Inferior parietal cortex (tissue), 1 donor: ENCODE data around the gene MUC5AC.

Experiments
- DNase-seq: peaks from one replicate; pipeline ENCODE4 v3.0.0-alpha.2; 2016; ENCODE audit errors: extremely low spot score

MUC5AC gene

DNA sequence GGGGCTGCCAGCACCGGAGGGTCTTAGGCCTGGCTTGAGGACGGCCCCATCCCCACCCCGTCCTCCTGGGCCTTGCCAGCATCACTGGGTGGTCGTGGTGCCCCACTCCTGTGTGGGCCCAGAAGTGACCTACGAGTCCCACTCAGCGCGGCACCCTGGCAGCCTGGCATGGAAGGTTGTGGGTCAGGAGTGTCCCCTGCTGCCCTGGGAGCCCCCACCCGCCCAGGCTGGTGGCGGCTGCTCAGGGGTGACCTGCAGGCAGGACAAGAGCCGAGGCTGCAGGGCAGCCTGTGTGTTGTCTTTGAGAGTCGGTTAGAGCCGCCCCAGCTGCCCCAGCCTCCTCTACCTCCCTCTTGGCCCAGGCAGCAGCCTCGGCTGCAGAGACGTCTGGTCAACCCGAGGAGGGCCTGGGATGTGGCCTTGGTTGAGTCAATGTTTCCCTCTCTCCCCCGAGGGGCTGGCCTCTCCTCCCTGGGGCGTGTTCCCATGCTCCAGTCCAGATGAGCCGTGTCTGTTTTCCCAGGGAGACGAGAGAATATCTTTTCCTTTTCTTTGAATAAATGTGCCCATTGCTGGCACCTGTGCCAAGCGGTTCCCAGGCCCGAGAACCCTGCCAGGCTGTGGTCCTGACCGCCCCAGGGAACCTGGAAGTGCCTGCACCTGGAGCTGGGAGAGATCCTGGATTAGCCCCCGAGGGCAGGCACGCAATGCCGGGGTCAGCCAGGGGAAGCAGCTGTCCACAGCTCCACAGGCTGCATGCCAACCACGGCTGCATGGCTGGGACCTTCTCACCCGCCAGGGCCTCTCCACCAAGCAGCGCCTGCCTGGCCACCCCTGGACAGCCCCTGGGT lies 35.7 kb upstream of the MUC5AC start:
- DNase-seq, result no peak

DNA sequence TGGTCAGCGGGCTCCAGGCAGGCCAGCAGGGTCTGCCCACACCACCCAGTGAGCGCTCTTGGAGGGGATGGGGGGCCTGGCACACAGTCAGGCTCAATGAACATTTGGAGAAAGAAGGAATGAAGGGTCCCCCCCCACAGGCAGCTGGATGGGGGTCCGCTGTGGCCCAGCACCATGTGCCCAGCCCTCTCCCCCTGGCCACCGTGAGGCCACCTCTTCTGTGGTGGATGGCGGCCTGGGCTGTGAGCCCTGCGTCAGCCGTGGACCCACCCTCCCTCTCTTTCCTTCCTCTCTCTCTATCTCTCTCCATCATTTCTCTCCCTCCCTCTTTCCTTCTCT lies 35.1 kb upstream of the MUC5AC start:
- DNase-seq, result no peak

DNA sequence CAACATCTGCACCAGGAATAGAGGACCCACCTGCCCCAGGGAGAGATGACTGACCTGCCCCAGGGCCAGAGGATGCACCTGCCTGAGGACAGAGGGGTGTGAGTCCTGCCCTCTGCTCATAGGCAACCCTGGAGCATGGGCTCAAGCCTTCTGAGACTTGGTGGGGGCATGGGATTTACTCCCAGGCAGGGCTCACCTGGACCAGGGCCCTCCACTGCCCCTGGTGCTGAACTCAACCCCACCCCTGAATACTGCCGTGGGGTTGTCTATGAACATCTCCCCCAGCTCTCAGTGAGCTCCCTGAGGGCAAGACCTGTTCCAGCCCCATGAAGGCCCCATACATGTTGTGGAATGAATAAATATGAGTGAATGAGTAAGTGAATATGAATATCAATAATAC lies 33.8 kb upstream of the MUC5AC start:
- DNase-seq, result no peak

DNA sequence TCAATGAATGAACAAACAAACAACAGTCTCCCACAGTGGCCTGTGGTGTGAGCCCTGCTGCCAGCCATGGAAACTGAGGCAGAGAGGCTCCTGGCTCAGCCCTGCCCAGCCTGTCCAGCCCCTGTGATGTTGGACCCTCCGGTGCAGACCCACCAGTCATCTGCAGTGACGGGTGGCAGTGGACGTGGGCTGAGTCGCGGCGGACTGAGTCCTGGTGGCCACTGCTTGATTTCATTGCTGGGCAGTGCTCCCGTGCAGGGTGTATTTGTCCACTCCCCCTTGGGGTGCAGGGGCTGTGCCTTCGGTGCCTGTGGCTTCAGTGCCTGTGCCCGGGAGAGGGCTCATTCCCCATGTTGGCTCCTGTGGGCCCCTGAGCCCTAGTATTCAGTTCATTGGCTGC lies 31.9 kb upstream of the MUC5AC start:
- no peak for DNase-seq

DNA sequence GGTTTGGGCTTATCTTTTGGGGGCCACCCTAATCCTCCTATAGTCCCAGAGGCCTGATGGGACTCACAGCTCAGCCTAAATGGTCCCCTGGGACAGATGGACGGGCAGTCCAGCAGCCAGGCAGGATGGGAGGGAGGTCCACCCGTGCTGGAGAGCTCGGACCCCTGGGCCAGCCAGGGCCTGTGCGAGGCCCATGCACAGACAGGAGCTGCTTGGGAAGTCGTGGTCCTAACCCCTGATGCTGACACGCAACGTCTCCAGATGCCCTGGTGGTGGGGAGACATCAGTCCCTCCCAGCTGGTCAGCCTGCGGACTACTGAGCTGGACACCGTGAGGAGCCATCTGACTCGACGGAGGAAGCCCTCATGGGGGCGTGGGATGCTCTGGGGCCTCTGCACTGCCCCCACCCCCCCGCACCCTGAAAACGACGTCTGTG lies 31.2 kb upstream of the MUC5AC start:
- DNase-seq, result no peak

DNA sequence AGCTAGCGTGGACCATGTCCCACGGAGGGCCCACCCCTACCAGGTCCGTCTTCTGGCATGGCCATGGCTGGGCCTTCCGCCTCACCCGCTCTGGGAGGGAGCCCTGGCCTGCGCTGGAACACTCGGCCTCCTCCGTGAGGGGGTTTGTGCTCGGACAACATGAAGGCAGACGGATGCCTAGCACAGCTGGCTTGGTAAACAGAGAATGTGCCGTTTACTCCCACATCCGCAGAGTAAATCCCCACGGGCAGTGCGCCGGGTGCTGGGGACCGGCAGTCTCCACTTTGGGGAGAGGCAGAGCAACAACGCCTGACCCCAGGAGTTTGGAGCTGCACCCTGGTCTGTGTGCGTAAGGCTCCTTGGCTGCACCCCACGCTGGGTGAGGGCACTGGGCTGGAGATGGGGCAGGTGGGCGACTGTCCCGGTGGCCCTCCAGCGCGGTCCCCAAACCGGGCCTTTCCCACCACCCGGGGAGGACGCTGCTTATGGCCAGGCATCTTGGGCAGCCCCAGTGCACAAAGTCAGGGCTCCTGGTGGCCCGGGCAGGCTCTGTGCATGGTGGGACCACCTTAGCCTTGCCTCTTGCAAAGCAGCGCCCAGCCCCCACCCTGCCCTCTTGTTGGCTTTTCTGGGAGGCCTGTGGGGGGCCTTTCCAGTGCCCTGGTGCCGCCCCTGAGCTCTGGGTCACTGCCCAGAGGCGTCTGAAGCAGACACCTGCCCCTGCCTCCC lies 30.7 kb upstream of the MUC5AC start:
- DNase-seq, result no peak

DNA sequence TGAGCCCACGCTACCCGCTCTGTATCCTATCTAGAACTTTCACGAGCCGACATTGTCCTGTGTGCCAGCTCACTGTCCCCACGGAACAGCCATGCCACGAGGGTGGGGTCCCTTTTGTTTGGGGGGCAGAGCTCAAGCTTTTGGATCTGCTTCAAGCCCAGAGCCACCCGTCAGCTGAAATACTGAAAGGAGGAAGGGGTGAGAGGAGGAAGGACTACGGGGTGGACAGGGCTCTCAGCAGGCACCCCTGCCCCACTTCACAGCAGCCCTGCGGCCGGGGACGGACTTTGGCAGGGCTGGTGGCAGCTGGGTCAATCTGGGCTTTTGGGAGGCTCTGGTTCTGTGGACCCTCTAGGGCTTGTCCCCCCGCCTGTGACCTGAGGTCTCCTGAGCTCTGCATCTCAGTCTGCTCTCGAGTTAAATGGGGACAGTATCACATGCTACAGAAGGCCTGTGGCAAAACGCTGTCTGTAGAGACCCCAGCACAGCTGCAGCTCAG lies 30.0 kb upstream of the MUC5AC start:
- DNase-seq, result no peak

DNA sequence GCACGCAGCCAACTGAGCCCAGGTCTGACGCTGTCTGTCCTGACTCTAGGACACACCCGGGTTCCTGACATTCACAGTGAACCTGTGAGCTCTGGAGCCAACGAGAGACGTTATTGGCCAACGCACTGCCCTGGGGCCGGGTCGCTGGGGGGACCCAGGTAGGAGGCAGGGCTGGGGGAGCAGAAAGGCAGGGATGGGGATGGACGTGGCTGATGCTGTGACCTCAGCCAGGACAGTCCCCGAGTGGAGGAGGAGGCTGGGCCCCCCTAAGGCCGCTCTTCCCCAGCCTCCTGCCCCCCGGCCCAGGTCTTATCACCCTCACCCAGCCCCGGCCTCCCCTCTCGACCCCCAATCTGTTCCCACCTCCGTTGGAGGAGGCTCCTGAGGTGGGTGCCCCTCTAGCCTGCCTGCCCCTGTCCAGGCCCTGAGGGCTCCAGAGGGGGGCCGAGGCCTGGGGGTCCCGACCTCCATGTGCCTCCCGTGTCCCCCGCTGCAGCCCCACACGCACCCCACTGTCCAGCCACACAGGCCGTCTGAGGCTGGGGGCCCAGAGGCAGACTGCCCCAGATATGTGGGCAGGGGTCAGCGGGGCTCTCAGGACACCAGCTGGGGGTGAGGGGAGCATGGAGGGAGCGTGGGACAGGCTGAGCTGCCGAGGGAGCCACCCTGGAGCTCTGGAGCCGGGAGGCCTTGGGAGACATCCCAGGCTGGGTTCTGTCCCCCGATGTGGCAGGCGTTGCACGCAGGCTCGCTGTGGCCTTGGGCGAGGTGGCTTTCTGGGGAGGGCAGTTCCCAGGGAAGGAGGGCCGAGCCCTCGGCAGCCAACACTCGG lies 29.2 kb upstream of the MUC5AC start:
- no peak for DNase-seq

DNA sequence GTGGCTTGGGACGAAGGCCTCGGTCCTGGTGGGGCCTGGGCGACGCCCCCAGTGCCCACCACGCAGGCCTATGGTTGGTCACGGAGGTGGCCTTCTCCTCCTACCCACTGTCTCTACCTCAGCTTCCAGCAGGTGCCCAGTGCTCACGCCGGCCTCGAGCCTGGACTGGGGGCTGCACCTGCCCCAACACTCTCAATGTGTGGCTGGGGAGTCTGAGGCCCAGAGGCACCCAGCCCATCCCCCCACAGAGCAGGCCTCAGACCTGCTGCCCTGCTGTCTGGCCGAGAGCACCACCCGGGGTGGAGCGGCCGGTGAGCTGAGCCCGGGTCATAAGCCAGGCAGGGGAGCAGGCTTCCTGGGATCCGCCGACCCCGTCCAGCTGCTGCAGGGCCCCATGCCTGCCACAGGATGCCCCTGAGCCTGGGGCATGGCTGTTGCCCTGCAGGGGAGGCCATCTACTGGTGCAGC lies 28.6 kb upstream of the MUC5AC start:
- no peak for DNase-seq

DNA sequence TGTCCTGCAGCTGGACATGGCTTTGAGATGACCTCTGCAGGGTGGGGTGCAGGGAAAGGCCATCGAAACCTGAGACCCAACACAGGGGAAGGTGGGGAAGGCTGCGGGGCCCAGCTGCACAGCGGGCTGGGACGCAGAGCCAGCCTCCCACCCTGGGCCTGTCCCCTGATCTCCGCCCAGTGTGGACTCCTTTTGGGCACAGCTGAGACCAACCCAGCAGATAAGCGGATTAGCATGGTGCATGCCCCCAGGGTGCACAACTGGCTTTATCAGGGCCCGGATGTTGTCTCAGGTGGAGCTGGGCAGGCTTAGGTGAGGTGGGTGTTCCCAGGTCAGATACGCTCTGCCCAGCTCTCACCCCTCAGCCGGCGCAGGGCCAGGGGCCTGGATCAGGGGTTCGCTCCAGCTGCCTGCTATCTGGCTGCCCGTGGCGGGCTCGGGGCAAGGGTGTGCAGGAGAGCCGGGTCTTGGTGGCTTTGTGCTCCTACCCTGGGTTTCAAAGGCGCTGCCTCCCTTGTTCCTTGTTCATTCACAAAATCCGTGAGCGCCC lies 28.1 kb upstream of the MUC5AC start:
- no peak for DNase-seq

DNA sequence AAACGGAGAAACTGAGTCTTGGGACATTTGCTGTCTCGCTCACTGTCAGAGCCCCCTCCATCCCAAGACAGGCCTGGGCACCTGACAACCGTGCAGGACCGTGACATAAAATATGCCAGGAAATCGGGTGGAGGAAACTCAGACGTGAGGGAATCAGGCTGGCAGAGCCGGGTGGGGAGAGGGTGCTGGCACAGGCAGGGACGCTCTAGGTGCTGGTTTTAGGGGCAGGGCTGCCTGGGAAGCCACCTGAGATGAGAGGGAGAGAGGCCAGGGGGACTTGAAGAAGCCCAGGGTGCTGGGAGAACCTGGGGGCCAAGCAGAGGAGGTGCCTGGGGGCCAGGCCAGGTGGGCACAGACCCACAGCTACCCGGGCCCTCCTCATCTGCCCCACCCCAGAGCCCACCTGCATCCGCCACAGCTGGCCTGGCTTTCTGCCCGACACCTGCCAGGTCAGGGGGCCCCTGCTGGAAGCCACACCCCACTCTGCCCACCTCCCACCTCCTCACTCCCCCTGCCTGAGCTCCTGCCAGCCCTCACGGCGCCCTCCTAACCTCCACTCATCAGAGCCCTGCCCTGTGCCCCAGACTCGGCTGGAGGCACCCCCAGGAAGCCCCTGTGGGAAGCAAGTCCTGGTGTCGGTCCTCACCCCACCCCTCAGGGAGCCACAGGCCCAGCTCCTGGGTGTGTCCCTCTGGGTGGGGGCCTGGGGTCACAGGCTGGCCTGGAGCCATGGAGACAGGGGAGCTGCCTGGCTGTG lies 27.3 kb upstream of the MUC5AC start:
- no peak for DNase-seq

DNA sequence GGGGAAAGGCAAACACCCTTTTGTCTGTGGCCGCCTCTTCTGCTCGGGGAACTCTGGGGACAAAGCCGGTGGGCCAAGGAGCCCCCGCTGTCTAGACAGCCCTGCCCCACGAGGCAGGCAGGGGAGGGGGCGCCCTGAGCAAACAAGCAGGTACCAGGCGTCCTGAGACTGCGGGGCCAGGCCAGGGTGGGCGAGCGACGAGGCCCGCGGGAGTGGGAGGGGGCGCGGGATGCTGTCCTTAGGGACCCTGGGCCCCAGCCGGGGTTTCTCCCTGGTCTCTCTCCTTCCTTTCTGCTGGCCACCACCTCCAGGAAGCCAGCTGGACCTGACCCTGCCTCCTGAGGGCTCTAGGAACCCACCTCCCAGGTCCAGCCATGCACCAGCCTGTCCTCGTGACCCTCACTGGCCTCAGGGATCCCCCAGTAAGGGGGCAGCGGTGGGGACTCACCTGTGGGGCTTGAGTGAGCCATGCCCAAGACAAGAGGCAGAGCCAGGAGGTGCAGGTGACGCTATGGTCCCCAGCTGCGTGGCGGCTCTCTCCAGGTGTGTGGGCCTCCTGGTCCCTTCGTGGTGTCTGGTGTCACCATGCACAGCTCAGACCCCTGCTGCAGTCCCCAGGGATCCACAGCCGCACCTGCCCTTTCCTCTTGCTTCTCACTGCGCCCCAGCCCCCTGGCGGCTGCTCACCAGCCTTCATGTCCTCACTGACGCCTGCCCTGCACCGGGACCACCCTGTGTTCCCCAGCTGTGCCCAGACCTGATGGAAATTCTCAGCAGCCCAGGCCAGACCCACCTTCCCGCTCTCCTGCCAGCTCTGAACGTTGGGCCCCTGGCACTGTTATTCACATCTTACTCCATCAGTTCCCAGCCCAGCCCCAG lies 26.5 kb upstream of the MUC5AC start:
- DNase-seq, result no peak

DNA sequence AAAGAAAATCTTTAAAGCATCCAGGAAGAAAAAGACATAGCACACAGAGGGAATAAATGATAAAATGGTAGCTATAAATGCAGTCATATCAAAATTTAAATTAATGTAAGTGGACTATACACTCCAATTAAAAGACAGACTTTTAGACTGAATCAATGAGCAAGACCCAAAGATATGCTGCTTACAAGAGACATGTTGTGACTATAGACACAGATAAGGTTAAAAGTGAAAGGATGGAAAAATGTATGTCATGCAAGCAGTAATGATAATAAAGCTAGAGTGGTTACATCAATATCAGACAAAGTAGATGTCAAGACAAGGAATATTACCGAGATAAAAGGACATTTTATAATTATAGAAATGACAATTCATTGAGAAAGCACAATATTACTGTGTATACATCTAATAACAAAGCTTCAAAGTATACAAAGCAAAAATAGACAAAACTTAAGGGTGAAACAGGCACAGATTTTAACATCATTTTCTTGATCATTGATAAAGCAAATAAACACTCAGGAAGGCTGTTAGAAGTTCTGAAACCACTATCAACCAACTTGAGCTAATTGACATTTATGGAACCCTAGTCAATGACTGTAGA lies 22.8 kb upstream of the MUC5AC start:
- DNase-seq, result no peak

DNA sequence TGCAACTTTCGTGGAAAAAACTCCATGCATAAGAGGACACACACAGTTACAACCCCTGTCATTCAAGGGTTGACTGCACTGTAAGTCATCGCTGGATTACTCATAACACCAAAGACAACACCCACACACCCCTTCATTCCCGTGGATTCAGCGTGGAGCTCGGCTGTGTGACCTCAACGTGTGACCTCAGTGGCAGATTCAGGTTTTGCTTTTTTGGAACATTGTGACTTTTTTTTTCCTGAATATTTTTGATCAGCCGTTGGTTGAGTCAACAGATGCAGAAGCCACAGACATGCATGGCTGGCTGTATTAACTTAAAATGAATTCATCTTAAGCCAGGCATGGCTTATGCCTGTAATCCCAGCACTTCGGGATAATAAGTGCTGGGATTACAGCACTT lies 19.7 kb upstream of the MUC5AC start:
- DNase-seq, result no peak

DNA sequence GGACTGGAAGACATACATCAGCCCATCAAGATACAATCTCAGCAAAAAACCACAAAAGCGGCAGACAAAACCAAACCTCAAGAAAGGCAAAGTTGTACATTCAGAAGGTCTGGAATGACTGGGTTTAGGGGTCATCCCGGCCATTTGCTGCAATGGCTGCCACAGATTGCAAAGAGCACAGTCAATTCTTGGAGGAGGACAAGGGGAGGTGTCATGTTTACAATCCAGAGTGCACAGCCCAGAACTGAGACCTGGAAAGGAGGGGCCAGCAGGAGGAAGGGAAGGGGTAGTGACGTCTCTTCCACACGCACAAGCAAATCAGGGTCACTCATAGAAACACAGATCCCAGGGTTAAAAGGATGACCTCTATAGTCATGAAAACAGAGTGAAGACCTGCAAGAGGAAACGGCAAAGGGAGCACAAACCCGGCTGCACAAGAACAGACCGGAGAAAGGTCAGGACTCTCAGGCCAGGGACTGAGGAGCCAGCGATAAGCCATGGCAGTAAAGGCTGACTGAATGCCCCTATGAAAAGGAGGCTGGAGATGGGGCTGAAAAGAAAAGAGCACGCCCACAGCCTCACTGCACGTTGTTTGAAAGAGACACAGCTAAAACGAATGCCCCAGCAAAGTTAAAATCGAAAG lies 18.2 kb upstream of the MUC5AC start:
- DNase-seq, result no peak

DNA sequence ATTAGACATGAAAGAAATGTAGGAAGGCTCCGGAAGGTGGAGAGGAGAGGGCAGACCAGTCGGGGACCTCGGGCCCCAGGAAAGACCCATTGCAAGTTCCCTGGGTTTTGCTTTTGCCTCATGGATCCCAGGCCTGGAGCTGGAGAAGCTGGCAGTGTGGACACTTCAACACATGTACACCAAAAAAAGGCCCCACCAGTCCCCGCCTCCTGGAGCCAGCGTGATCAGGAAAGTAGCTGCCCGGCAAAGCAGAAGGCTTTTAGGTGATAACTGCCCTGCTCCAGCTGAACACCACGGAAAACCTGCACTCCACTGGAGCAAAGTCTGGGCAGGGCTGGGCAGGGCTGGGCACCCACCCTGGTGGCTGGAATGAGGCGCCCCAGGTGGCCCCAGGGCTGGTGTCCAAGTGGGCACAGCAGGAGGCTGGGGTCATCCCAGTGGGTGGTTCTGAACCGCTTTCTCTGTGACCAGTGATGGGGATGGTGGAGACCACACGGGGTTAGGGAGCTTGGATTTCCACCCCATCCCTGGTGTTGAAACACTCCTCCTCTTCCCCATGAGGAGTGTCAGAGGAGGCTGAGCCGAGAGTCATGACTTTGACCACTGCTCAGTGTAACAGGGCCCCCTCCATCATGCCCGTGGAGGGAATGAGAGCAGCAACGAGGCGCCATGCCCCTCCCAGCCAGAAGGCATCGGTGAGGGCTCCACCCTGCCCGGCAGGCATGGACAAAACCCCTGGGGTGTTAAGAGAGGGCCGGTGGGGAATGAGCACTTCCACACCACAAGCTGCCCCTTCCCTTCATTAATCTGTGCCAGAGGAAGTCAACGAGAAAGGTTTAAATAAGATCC lies 16.9 kb upstream of the MUC5AC start:
- DNase-seq, result no peak

DNA sequence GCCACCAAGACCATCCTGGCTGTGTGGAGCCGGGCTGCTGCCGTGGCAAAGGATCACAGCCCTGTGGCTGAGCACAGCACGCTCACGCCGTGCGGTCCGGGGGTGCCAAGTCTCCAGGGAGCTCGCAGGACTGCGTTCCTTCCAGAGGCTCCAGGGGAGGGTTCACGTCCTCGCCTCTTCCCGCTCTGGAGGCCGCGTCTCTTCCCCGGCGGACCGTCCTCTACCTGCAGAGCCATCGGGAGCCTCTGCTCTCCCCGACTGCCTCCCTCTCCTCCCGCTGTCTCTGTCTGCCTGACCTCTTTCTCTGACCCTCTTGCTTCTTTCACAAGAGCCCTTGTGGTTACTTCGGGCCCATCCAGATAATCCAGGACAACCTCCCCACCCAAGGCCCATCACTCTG lies 11.4 kb upstream of the MUC5AC start:
- no peak for DNase-seq

DNA sequence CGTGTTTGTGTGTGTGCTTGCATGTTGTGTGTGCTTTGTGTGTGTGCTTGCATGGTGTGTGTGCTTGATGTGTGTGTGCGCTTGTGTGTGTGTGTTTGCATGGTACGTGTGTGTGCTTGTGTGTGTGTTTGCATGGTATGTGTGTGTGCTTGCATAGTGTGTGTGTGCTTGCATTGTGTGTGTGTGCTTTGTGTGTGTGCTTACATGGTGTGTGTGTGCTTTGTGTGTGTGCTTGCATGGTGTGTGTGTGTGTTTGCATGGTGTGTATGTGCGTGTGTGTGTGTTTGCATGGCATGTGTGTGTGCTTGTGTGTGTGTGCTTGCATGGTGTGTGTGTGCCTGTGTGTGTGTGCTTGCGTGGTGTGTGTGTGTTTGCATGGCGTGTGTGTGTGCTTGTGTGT lies 10.0 kb upstream of the MUC5AC start:
- DNase-seq, result no peak
